GM19438 (cell line): ENCODE data around the gene MPEG1.

ENCODE experiments used
- ATAC-seq: cut with Tn5 transposase; IDR thresholded peaks from one replicate; pipeline ENCODE4 v1.9.1; 2021; ENCODE audit warnings: low read depth; ENCODE audit not compliant: unreplicated experiment

The MPEG1 gene

GRCh38 chr11:59212744-59213631, at the start of gene MPEG1:
MPEG1 (minus strand) TSS chr11:59212927; CDS start chr11:59212865, 62 bp downstream.
- no peak for ATAC-seq

- ATAC-seq = no peak
Measured at GRCh38 chr11:59262177-59262818, 49.6 kb upstream of the MPEG1 start.

GRCh38 chr11:59261150-59261549, 48.4 kb upstream of the MPEG1 start:
- no peak for ATAC-seq

GRCh38 chr11:59259867-59260475, 47.2 kb upstream of the MPEG1 start:
- ATAC-seq = no peak

- no peak for ATAC-seq
Measured at GRCh38 chr11:59259047-59259446, 46.3 kb upstream of the MPEG1 start.

GRCh38 chr11:59255281-59255680, 42.6 kb upstream of the MPEG1 start:
- ATAC-seq = no peak

GRCh38 chr11:59254286-59254685, 41.6 kb upstream of the MPEG1 start:
- ATAC-seq = no peak

GRCh38 chr11:59253001-59253400, 40.3 kb upstream of the MPEG1 start:
- ATAC-seq = no peak

- ATAC-seq = no peak
Measured at GRCh38 chr11:59249535-59249934, 36.8 kb upstream of the MPEG1 start.

GRCh38 chr11:59247531-59248227, 35.0 kb upstream of the MPEG1 start:
- ATAC-seq = no peak

GRCh38 chr11:59243633-59244032, 30.9 kb upstream of the MPEG1 start:
- no peak for ATAC-seq

GRCh38 chr11:59240322-59240721, 27.6 kb upstream of the MPEG1 start:
- no peak for ATAC-seq

- no peak for ATAC-seq
Measured at GRCh38 chr11:59226396-59226795, 13.7 kb upstream of the MPEG1 start.

GRCh38 chr11:59225017-59225416, 12.3 kb upstream of the MPEG1 start:
- ATAC-seq = no peak

GRCh38 chr11:59224351-59224928, 11.7 kb upstream of the MPEG1 start:
- no peak for ATAC-seq

- no peak for ATAC-seq
Measured at GRCh38 chr11:59223611-59224010, 10.9 kb upstream of the MPEG1 start.

GRCh38 chr11:59223177-59223576, 10.4 kb upstream of the MPEG1 start:
- no peak for ATAC-seq

- no peak for ATAC-seq
Measured at GRCh38 chr11:59222464-59223060, 9.8 kb upstream of the MPEG1 start.

GRCh38 chr11:59221441-59221840, 8.7 kb upstream of the MPEG1 start:
- ATAC-seq = no peak

GRCh38 chr11:59219836-59220235, 7.1 kb upstream of the MPEG1 start:
- ATAC-seq = no peak
